ENCODE measurements around the gene EFEMP1. TPM values are rescaled to one million over a fixed set of nuclear protein-coding genes. Genes with fewer than 3 reads are reported as not detected.

EFEMP1 gene
- total RNA-seq, 1 experiment from 2014 or later: not detected

DNA sequence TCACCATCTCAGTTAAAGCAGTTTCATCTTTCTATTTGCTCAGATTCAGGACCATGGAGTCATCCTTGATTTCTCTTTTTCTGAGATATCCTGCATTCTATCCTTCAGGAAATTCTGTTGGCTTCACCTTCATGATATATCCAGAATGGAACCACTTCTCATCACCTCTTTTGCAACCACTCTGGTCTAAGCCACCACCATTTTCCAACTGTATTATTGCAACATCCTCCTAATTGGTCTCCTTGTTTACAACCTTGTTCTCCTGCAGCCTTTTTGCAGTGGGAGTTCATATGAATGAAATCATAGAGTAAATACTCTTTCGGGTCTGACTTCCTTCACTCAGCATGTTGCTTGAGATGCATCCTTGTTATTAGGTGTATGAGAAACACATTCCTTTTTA is 3.4 kb upstream of the EFEMP1 start:
- no peaks in the 10 kb centered on the region for H3K36me3 Mint-ChIP-seq (ENCODE audit: insufficient read depth, unreplicated experiment)
- POLR2A ChIA-PET: no interaction called here
- Histone ChIP-seq H3K27me3 (replicated peaks; ENCODE audit: control insufficient read depth, insufficient read depth, low read length) (no peaks in the 10 kb centered on the region; the same call in 1 of the 2 replicates), H3K4me3 (ENCODE audit: low read depth, low read length) (no peak overlapping the region), H3K4me1 (no peaks in the 10 kb centered on the region), H3K9me3 (no peaks in the 10 kb centered on the region), H3K36me3 (ENCODE audit: control insufficient read depth, insufficient read depth, low read length) (no peaks in the 10 kb centered on the region)
- no peaks in the 10 kb centered on the region for H3K4me1 Mint-ChIP-seq (ENCODE audit: low read depth, unreplicated experiment)
- CTCF ChIA-PET: no interaction called here
- intact Hi-C loops (cut with micrococcal nuclease; ENCODE audit: unreplicated experiment): no loop called here
- H3K27ac Mint-ChIP-seq (ENCODE audit: unreplicated experiment): no peak overlapping the region
- TF ChIP-seq, protein P1, sequence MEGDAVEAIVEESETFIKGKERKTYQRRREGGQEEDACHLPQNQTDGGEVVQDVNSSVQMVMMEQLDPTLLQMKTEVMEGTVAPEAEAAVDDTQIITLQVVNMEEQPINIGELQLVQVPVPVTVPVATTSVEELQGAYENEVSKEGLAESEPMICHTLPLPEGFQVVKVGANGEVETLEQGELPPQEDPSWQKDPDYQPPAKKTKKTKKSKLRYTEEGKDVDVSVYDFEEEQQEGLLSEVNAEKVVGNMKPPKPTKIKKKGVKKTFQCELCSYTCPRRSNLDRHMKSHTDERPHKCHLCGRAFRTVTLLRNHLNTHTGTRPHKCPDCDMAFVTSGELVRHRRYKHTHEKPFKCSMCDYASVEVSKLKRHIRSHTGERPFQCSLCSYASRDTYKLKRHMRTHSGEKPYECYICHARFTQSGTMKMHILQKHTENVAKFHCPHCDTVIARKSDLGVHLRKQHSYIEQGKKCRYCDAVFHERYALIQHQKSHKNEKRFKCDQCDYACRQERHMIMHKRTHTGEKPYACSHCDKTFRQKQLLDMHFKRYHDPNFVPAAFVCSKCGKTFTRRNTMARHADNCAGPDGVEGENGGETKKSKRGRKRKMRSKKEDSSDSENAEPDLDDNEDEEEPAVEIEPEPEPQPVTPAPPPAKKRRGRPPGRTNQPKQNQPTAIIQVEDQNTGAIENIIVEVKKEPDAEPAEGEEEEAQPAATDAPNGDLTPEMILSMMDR (IDR thresholded peaks at IDR 0.05; ENCODE audit: insufficient read depth in 1 of 2, low read depth in 1 of 2, low read length in 1 of 2, severe bottlenecking in 1 of 2, unreplicated experiment in 1 of 2): no peak
- H3K4me3 Mint-ChIP-seq (ENCODE audit: unreplicated experiment): no peak overlapping the region
- H3K27me3 Mint-ChIP-seq (ENCODE audit: insufficient read depth, unreplicated experiment): no peaks in the 10 kb centered on the region
- no peak for DNase-seq
- no peaks in the 10 kb centered on the region for H3K9me3 Mint-ChIP-seq (ENCODE audit: unreplicated experiment)
- no TSS peak for BruUV-seq (replicated peaks)

DNA sequence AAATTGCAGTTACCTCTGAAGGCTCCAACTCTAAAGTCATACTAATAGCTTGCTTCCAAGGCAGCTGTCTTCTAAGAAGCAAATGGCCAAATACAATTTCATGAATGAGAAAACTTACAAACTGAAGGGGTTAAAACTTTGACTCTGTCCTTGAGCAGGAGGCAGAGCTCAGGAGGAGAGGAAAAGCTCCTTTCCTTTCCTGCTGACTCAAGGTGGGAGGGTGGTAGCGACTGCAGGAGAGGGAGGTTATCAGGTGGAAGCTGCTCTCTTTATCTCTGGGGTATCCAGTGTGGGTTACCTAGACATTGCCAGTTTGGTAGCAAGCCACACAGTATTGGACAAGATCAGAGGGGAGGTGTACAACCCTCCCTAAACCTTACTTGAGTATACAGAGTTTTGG is 2.7 kb upstream of the EFEMP1 start:
- BruUV-seq (replicated peaks): no TSS peak
- CTCF ChIA-PET: no interaction called here
- H3K27me3 Mint-ChIP-seq (ENCODE audit: insufficient read depth, unreplicated experiment): no peaks in the 10 kb centered on the region

GRCh38 chr2:55923982-55924321 is 370 bp upstream of the EFEMP1 start:
- TF ChIP-seq, protein P1 (IDR thresholded peaks at IDR 0.05; ENCODE audit: insufficient read depth in 1 of 2, low read depth in 1 of 2, low read length in 1 of 2, severe bottlenecking in 1 of 2, unreplicated experiment in 1 of 2): no peak
- no peaks in the 10 kb centered on the region; the same call in 1 of the 2 replicates for H3K27me3 ChIP-seq (replicated peaks; ENCODE audit: control insufficient read depth, insufficient read depth, low read length)
- CTCF ChIA-PET: no interaction called here

More for the DNA sequence above, 2.7 kb upstream of the EFEMP1 start:
- Histone ChIP-seq H3K9me3 (no peaks in the 10 kb centered on the region), H3K4me1 (no peaks in the 10 kb centered on the region), H3K4me3 (ENCODE audit: low read depth, low read length) (no peak overlapping the region), H3K27me3 (replicated peaks; ENCODE audit: control insufficient read depth, insufficient read depth, low read length) (no peaks in the 10 kb centered on the region; the same call in 1 of the 2 replicates), H3K36me3 (ENCODE audit: control insufficient read depth, insufficient read depth, low read length) (no peaks in the 10 kb centered on the region)
- no peaks in the 10 kb centered on the region for H3K4me1 Mint-ChIP-seq (ENCODE audit: low read depth, unreplicated experiment)
- POLR2A ChIA-PET: no interaction called here
- H3K36me3 Mint-ChIP-seq (ENCODE audit: insufficient read depth, unreplicated experiment): no peaks in the 10 kb centered on the region
- TF ChIP-seq, protein P1 (IDR thresholded peaks at IDR 0.05; ENCODE audit: insufficient read depth in 1 of 2, low read depth in 1 of 2, low read length in 1 of 2, severe bottlenecking in 1 of 2, unreplicated experiment in 1 of 2): no peak
- H3K9me3 Mint-ChIP-seq (ENCODE audit: unreplicated experiment): no peaks in the 10 kb centered on the region
- no peak overlapping the region for H3K4me3 Mint-ChIP-seq (ENCODE audit: unreplicated experiment)
- DNase-seq: no peak
- no peak overlapping the region for H3K27ac Mint-ChIP-seq (ENCODE audit: unreplicated experiment)
- intact Hi-C loops (cut with micrococcal nuclease; ENCODE audit: unreplicated experiment): no loop called here

More at GRCh38 chr2:55923982-55924321, 370 bp upstream of the EFEMP1 start:
- H3K9me3 Mint-ChIP-seq (ENCODE audit: unreplicated experiment): no peaks in the 10 kb centered on the region
- no peak overlapping the region for H3K4me3 ChIP-seq (ENCODE audit: low read depth, low read length)
- H3K4me1 ChIP-seq: no peaks in the 10 kb centered on the region
- BruUV-seq (replicated peaks): no TSS peak
- H3K27me3 Mint-ChIP-seq (ENCODE audit: insufficient read depth, unreplicated experiment): no peaks in the 10 kb centered on the region
- H3K36me3 Mint-ChIP-seq (ENCODE audit: insufficient read depth, unreplicated experiment): no peaks in the 10 kb centered on the region
- no peaks in the 10 kb centered on the region for H3K36me3 ChIP-seq (ENCODE audit: control insufficient read depth, insufficient read depth, low read length)
- intact Hi-C loops (cut with micrococcal nuclease; ENCODE audit: unreplicated experiment): no loop called here
- H3K4me1 Mint-ChIP-seq (ENCODE audit: low read depth, unreplicated experiment): no peaks in the 10 kb centered on the region
- H3K9me3 ChIP-seq: no peaks in the 10 kb centered on the region
- no peak overlapping the region for H3K4me3 Mint-ChIP-seq (ENCODE audit: unreplicated experiment)
- POLR2A ChIA-PET: no interaction called here
- H3K27ac Mint-ChIP-seq (ENCODE audit: unreplicated experiment): no peak overlapping the region
- no peak for DNase-seq
